Fibroblast of peridontal ligament (primary cell): ENCODE results near the gene ZNF837.
"Not testable (repeated sequence)": the region's sequence is repeated elsewhere in the genome, so short reads cannot be mapped to it uniquely, and the experiment has no call there.

Experiments
- DNase-seq: peaks from one replicate; pipeline ENCODE4 v3.0.0-alpha.2; 2010; ENCODE audit errors: extremely low read depth

Gene ZNF837

GRCh38 chr19:58380662-58381459 lies at the start of gene ZNF837:
Gene ZNF837, minus strand, starts transcription at chr19:58381030. Its CDS starts 11,698 bp downstream, at chr19:58369332.
- DNase-seq: peak; percentile 100

- DNase-seq: no peak
These were observed 48.9 kb upstream of the ZNF837 start for GRCh38 chr19:58429745-58430144.

- no peak for DNase-seq
These were observed 47.8 kb upstream of the ZNF837 start for GRCh38 chr19:58428617-58429016.

DNA sequence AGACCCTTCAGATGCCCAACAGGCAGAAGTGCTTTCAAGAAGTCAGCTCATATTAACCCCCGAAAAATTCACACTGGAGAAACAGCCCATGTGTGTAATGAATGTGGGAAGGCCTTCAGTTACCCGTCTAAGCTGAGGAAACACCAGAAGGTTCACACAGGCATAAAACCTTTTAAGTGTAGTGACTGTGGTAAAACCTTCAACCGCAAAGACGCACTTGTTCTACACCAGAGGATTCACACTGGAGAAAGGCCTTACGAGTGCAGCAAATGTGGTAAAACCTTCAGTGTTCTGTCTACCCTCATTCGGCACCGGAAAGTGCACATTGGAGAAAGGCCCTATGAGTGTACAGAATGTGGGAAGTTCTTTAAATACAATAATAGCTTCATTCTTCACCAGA lies 36.2 kb upstream of the ZNF837 start:
- DNase-seq: no peak

DNA sequence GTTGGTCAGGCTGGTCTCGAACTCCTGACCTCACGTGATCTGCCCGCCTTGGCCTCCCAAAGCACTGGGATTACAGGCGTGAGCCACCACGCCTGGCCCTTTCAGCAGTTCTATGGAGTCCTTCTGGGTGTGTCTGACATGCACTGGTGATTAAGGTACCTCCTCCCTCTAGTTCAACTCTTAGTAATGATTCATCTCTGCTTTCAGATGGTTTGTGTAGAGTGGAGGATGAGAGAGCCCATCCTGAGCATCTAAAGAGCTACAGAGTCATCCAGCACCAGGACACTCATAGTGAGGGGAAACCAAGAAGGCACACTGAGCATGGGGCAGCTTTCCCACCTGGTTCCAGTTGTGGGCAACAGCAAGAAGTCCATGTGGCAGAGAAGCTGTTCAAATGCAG lies 35.8 kb upstream of the ZNF837 start:
- DNase-seq: no peak

DNA sequence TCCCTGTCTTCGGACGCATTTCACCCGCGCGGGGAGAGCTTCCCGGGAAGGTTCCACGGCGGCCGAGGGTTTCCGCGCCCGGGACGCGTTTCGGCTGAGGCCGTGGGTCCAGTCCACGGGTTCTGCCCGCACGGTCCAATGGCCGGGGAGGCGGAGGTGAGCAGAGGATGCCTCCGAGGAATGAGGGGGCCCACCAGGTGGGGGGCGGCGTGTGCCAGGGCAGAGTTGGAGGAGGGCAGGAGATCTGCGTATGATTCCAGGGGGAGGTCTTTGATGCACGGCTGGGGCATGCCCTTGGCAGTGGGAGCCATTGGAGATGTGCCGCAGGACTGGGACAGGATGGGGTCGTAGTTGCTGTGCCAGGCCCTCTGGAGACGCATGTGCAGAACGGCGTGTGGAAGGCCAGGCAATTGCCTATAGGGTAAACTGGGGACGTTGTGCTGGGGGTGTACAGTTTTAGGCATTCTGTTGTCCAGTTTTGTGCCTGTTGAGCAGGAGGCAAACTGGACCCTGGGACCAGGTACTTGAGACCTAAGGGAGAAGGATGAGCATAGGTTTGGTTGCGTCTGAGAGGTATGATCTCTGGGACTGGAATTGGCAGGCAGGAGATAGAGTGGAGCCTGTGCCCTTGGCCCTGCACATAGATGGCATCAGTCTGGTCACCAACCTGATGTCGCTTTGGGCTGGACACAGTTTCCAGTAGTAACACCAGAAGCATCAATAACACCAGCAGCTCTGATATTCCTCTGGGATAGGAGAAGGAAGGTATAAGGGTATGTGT lies 28.4 kb upstream of the ZNF837 start:
- no peak for DNase-seq

- DNase-seq: peak; percentile 92
These were observed 27.6 kb upstream of the ZNF837 start, which contains the start of gene ZNF584 for GRCh38 chr19:58408152-58409009. Gene ZNF584, plus strand, starts transcription at chr19:58408649. Its CDS starts 499 bp downstream, at chr19:58409148.

- no peak for DNase-seq
These were observed 26.9 kb upstream of the ZNF837 start for GRCh38 chr19:58407658-58408151.

GRCh38 chr19:58406818-58407657 lies 26.2 kb upstream of the ZNF837 start:
- DNase-seq: no peak

- not testable (repeated sequence) for DNase-seq
These were observed 23.2 kb upstream of the ZNF837 start for GRCh38 chr19:58403920-58404478.

DNA sequence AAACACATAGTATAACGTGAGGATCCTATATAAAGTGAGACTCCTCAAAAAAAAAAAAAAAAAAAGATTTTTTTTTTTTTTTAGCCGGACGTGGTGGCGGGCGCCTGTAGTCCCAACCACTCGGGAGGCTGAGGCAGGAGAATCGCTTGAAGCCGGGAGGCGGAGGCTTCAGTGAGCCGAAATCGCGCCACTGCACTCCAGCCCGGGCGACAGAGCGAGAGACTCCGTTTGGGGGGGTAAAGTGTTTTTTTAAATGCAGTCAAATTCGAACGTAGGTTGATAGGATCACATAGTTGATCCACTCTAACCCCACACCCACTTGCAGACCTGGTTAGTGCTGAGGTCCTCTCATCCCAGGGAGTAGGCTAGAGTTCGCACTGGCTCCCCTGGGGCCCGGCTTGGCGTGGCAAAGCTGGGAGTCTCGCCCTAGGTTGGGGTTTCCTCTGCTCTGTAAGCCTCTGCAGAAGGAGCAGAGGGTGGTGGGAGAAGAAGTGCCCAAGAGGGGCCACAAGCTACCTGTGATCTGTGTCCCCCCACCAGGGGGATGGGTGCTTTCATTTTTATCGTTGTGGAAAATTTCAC lies 21.1 kb upstream of the ZNF837 start:
- no peak for DNase-seq

GRCh38 chr19:58400916-58401839 lies 20.3 kb upstream of the ZNF837 start:
- DNase-seq: peak; percentile 99

DNA sequence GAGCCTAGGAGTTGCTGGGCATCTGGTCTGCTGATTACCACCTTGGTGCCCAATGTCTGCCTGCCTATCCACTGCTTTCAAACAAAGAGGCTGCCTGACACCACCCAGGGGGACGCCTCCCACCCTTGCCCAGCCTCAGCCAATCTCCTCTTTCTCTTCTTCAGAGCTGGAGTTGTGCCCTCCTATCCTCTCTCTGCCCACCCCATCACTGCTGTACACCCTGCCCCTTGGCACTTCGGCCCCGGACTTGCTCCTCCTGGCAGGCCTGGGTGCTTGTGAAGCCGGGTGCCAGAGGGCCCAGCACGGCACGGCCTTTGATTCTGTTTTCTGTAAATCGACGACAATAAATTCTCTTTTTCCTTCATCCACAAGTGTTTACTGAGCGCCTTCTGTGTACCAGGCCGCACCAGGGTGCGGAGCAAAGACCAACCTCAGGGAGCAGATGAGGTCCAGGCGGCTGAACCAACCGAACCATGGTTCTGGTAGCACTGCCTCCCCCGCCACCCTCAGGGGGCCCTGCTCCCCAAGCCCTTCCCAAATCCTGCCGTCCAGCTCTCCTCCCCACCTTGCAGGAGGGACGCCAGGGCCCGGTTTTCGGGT lies 19.6 kb upstream of the ZNF837 start:
- peak; percentile 16 for DNase-seq

DNA sequence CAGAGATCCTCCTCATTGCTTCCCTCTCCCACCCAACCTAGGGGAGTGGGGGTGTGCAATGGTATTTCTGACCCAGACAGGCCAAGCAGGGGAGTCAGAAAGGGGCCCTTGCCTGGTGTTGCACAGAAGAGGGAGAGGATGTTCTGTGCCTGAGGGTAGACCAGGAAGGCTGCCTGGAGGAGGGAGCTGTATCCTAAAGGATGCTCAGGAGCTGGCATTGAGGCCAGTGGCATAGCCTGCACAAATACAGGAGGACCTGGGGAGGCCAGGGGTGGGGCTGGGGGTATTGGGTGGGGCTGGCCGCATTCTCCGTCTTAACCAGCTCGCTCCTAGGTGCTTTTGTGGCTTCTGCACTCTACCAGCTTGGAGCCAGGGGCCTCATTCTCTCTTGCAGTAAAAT lies 19.1 kb upstream of the ZNF837 start:
- no peak for DNase-seq

DNA sequence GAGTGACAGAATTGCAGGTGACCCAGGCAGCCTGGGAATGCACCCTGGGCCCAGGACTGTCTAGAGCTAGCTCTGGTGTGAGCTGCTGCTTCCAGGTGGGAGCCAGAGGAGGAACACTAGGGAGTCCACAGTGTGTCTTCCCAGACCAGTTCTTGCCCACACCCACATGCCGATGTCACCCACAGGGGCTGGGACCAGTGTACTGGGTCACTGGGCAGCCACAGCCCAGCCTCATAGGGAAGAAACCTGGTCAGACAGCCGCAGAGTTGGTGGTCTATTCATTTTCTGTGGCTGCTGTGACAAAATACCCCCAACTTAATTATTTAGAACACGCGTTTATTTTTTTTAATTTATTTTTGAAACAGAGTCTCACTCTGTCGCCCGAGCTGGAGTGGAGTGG lies 17.7 kb upstream of the ZNF837 start:
- no peak for DNase-seq

- DNase-seq: no peak
These were observed 17.3 kb upstream of the ZNF837 start for GRCh38 chr19:58398087-58398486.

GRCh38 chr19:58397533-58398037 lies 16.8 kb upstream of the ZNF837 start:
- DNase-seq: no peak
